Neural cell (in vitro differentiated cells): ENCODE data around the gene C11orf65. TPM values are rescaled to one million over a fixed set of nuclear protein-coding genes. Genes with fewer than 3 reads are reported as not detected.

Experiments used
- H2AFZ ChIP-seq: fragments of 200-600, 300-800 bp; sonication (generic), shearing (Covaris generic); 2 replicates; pipeline ENCODE4 v1.6.0; 2014; ENCODE audit warnings: low read depth, mild to moderate bottlenecking, antibody characterized with exemption, low read length, moderate library complexity
- H3F3A ChIP-seq: fragments of 200-600 bp; shearing (Covaris generic); 2 replicates; pipeline ENCODE4 v1.6.1; 2016; ENCODE audit warnings: mild to moderate bottlenecking, moderate library complexity, mixed read lengths, antibody characterized with exemption, low read length; ENCODE audit not compliant: insufficient read depth, poor library complexity, severe bottlenecking
- H3K27ac ChIP-seq: fragments of 200-600, 300-800 bp; sonication (generic), shearing (Covaris generic); 2 replicates; pipeline ENCODE4 v1.5.1; 2014; ENCODE audit warnings: mild to moderate bottlenecking, low read length, moderate library complexity
- H3K27me3 ChIP-seq: fragments of 300-800, 200-600 bp; sonication (generic), shearing (Covaris generic); 2 replicates; pipeline ENCODE4 v1.6.0; 2014; ENCODE audit warnings: mild to moderate bottlenecking, low read depth, low read length, moderate library complexity; ENCODE audit not compliant: insufficient read depth
- H3K36me3 ChIP-seq: fragments of 300-800, 200-600 bp; sonication (generic), shearing (Covaris generic); 2 replicates; pipeline ENCODE4 v1.5.1; 2014; ENCODE audit warnings: mild to moderate bottlenecking, antibody characterized with exemption, low read length, moderate library complexity; ENCODE audit not compliant: insufficient read depth
- H3K4me2 ChIP-seq: fragments of 300-800, 200-600 bp; sonication (generic), shearing (Covaris generic); 2 replicates; pipeline ENCODE4 v1.6.0; 2014; ENCODE audit warnings: mild to moderate bottlenecking, low read length
- H3K4me3 ChIP-seq: fragments of 300-800, 200-600 bp; sonication (generic), shearing (Covaris generic); 2 replicates; pipeline ENCODE4 v1.5.1; 2014; ENCODE audit warnings: mild to moderate bottlenecking, low read length, moderate library complexity
- H3K79me2 ChIP-seq: fragments of 200-600 bp; shearing (Covaris generic); replicated peaks from 2 replicates; pipeline ENCODE4 v1.6.0; 2014; ENCODE audit warnings: mild to moderate bottlenecking, low read length, moderate library complexity; ENCODE audit not compliant: insufficient read depth
- H3K9ac ChIP-seq: fragments of 300-800, 200-600 bp; sonication (generic), shearing (Covaris generic); 2 replicates; pipeline ENCODE4 v1.6.1; 2016; ENCODE audit warnings: mild to moderate bottlenecking, low read length, mixed read lengths
- H3K9me2 ChIP-seq: fragments of 200-600 bp; shearing (Covaris generic); 2 replicates; pipeline ENCODE4 v1.6.1; 2016; ENCODE audit warnings: mild to moderate bottlenecking, low read length, mixed read lengths; ENCODE audit not compliant: insufficient read depth
- H3K9me3 ChIP-seq: fragments of 200-600, 300-800 bp; sonication (generic), shearing (Covaris generic); 2 replicates; pipeline ENCODE4 v1.6.1; 2016; ENCODE audit warnings: mild to moderate bottlenecking, mixed run types, low read length, moderate library complexity, mixed read lengths
- H4K20me1 ChIP-seq: fragments of 200-600 bp; shearing (Covaris generic); 2 replicates; pipeline ENCODE4 v1.6.1; 2016; ENCODE audit warnings: mild to moderate bottlenecking, mixed run types; ENCODE audit not compliant: insufficient read depth
- EP300 ChIP-seq: fragments of 450-650 bp; conservative IDR thresholded peaks from 2 replicates; pipeline ENCODE4 v1.6.1; 2014; ENCODE audit warnings: antibody characterized with exemption, mild to moderate bottlenecking, moderate library complexity; ENCODE audit not compliant: poor library complexity, severe bottlenecking
- EZH2 ChIP-seq: fragments of 200-600, 300-800 bp; shearing (Covaris generic), sonication (generic); IDR thresholded peaks from 2 replicates; pipeline ENCODE4 v1.6.1; 2014; ENCODE audit warnings: antibody characterized with exemption, low read length, borderline replicate concordance, mild to moderate bottlenecking; ENCODE audit not compliant: insufficient read depth, poor library complexity, severe bottlenecking
- MXI1 ChIP-seq: fragments of 450-650 bp; conservative IDR thresholded peaks from 2 replicates; pipeline ENCODE4 v1.6.1; 2014; ENCODE audit warnings: antibody characterized with exemption, mild to moderate bottlenecking; ENCODE audit not compliant: poor library complexity, severe bottlenecking
- POLR2AphosphoS5 ChIP-seq: IDR thresholded peaks from 2 replicates; pipeline ENCODE4 v1.6.1; 2012
- RAD21 ChIP-seq: fragments of 450-650 bp; conservative IDR thresholded peaks from 2 replicates; pipeline ENCODE4 v1.6.1; 2014; ENCODE audit warnings: antibody characterized with exemption, mild to moderate bottlenecking, moderate library complexity
- SMC3 ChIP-seq: fragments of 450-650 bp; conservative IDR thresholded peaks from 2 replicates; pipeline ENCODE4 v1.6.1; 2014; ENCODE audit warnings: antibody characterized with exemption, mild to moderate bottlenecking, moderate library complexity; ENCODE audit not compliant: poor library complexity
- TAF1 ChIP-seq: IDR thresholded peaks from 2 replicates; pipeline ENCODE4 v1.6.1; 2012; ENCODE audit warnings: low read depth
- polyA plus RNA-seq: library from polyadenylated mRNA; depleted of rRNA; stranded (reverse); fragments of >200 nt; gene quantifications from 2 replicates; pipeline ENCODE4 v1.2.3, GENCODE V29; 2014
- TF ChIP-seq, protein P1 (sequence below): IDR thresholded peaks from 2 replicates; pipeline ENCODE4 v1.6.1; 2012; ENCODE audit warnings: borderline replicate concordance
- TF ChIP-seq, protein P2 (sequence below): fragments of 450-650 bp; IDR thresholded peaks from 2 replicates; pipeline ENCODE4 v1.5.1; 2014; ENCODE audit warnings: antibody characterized with exemption, mild to moderate bottlenecking, moderate library complexity; ENCODE audit not compliant: poor library complexity, severe bottlenecking

Gene C11orf65
- polyA plus RNA-seq, 1 donor from 2014 or later, result 1.1 TPM

DNA sequence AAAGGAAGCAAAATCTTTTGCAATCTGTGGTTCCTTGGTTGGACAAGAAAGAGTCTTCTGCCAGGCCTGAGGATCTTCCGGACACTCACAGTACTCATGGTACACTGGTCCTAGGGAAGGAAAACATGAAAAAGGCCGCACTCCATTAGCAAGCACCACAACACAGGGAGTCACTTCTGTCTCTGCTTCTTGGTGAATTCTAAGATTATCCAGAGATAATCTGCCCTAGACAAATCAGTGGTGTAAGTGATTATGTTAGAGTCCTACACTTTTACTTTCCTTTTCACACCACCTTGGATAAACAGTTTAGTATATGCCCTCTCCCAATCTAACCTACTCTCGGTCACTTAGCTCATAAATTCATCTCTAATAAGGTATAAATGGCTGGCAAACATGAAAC is 19.0 kb upstream of the C11orf65 start:
- Histone ChIP-seq H3F3A (no peaks in the 10 kb centered on the region), H3K9ac (no peak overlapping the region), H2AFZ (no peak overlapping the region), H3K4me3 (no peak overlapping the region), H3K27ac (no peak overlapping the region), H4K20me1 (no peaks in the 10 kb centered on the region), H3K36me3 (no peaks in the 10 kb centered on the region), H3K27me3 (no peaks in the 10 kb centered on the region), H3K9me2 (no peaks in the 10 kb centered on the region), H3K79me2 (no peaks in the 10 kb centered on the region), H3K9me3 (no peaks in the 10 kb centered on the region), H3K4me2 (no peak overlapping the region)
- TF ChIP-seq EP300, result no peak
- no peak for TF ChIP-seq MXI1
- no peak for TF ChIP-seq POLR2AphosphoS5
- no peak for TF ChIP-seq TAF1
- TF ChIP-seq, protein P1, sequence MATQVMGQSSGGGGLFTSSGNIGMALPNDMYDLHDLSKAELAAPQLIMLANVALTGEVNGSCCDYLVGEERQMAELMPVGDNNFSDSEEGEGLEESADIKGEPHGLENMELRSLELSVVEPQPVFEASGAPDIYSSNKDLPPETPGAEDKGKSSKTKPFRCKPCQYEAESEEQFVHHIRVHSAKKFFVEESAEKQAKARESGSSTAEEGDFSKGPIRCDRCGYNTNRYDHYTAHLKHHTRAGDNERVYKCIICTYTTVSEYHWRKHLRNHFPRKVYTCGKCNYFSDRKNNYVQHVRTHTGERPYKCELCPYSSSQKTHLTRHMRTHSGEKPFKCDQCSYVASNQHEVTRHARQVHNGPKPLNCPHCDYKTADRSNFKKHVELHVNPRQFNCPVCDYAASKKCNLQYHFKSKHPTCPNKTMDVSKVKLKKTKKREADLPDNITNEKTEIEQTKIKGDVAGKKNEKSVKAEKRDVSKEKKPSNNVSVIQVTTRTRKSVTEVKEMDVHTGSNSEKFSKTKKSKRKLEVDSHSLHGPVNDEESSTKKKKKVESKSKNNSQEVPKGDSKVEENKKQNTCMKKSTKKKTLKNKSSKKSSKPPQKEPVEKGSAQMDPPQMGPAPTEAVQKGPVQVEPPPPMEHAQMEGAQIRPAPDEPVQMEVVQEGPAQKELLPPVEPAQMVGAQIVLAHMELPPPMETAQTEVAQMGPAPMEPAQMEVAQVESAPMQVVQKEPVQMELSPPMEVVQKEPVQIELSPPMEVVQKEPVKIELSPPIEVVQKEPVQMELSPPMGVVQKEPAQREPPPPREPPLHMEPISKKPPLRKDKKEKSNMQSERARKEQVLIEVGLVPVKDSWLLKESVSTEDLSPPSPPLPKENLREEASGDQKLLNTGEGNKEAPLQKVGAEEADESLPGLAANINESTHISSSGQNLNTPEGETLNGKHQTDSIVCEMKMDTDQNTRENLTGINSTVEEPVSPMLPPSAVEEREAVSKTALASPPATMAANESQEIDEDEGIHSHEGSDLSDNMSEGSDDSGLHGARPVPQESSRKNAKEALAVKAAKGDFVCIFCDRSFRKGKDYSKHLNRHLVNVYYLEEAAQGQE, result no peak
- TF ChIP-seq RAD21, result no peak
- TF ChIP-seq, protein P2, sequence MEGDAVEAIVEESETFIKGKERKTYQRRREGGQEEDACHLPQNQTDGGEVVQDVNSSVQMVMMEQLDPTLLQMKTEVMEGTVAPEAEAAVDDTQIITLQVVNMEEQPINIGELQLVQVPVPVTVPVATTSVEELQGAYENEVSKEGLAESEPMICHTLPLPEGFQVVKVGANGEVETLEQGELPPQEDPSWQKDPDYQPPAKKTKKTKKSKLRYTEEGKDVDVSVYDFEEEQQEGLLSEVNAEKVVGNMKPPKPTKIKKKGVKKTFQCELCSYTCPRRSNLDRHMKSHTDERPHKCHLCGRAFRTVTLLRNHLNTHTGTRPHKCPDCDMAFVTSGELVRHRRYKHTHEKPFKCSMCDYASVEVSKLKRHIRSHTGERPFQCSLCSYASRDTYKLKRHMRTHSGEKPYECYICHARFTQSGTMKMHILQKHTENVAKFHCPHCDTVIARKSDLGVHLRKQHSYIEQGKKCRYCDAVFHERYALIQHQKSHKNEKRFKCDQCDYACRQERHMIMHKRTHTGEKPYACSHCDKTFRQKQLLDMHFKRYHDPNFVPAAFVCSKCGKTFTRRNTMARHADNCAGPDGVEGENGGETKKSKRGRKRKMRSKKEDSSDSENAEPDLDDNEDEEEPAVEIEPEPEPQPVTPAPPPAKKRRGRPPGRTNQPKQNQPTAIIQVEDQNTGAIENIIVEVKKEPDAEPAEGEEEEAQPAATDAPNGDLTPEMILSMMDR, result no peak
- TF ChIP-seq EZH2, result no peak
- no peak for TF ChIP-seq SMC3

DNA sequence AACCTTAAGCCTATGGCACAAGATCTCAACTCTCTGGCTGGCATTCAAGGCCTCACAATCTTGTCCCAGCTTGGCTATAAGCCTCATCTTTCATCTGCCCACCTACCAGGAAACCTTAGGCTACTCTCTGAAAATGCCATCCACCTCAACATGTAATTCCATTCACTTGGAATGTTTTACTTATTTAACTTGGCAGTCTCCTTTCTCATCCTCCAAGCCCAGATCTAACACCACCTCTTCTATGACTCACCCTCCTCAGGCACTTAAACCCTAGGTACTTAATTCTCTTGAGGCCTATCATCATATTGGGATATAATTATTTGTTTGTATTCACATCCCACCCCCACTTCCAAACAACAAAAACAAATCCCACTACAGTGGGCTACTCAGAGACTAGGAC is 15.8 kb upstream of the C11orf65 start:
- TF ChIP-seq, protein P1, result no peak
- TF ChIP-seq, protein P2, result no peak
- TF ChIP-seq EP300 (no peak), TAF1 (no peak), EZH2 (no peak), MXI1 (no peak)
- Histone ChIP-seq H3K9me3 (no peaks in the 10 kb centered on the region), H3F3A (no peaks in the 10 kb centered on the region), H3K27me3 (no peaks in the 10 kb centered on the region), H3K9me2 (no peaks in the 10 kb centered on the region), H3K27ac (no peak overlapping the region), H3K79me2 (no peaks in the 10 kb centered on the region), H3K4me2 (no peak overlapping the region), H3K4me3 (no peak overlapping the region), H3K36me3 (no peaks in the 10 kb centered on the region), H3K9ac (no peak overlapping the region), H4K20me1 (no peaks in the 10 kb centered on the region), H2AFZ (no peak overlapping the region)
